GM19240 (cell line): ENCODE data around the gene CLHC1.

ENCODE experiments used
- DNase-seq: peaks from one replicate; pipeline ENCODE4 v3.0.0; 2011; ENCODE audit warnings: low spot score; ENCODE audit not compliant: insufficient read length

Gene CLHC1

GRCh38 chr2:55169915-55170314, 62.2 kb downstream of the CLHC1 start:
- no peak for DNase-seq

DNA sequence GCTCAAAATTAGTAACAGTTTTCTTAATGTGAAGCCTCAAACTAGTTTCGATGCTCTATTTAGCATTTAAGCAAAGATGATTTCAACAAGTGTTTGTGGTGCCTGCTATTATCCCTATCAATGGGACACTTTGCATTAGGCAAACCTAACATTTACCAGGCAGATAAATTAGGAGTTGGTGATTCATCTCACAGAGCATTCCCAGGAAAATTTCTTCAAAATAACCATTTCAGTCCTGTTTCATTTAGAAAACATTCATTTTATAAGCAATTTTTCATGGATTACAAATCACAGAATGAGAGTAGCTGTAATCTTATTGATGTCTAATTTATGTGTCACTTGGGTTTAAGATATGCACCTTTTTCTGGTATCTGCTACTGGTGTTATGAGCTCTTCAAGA, 62.7 kb downstream of the CLHC1 start:
- no peak for DNase-seq

DNA sequence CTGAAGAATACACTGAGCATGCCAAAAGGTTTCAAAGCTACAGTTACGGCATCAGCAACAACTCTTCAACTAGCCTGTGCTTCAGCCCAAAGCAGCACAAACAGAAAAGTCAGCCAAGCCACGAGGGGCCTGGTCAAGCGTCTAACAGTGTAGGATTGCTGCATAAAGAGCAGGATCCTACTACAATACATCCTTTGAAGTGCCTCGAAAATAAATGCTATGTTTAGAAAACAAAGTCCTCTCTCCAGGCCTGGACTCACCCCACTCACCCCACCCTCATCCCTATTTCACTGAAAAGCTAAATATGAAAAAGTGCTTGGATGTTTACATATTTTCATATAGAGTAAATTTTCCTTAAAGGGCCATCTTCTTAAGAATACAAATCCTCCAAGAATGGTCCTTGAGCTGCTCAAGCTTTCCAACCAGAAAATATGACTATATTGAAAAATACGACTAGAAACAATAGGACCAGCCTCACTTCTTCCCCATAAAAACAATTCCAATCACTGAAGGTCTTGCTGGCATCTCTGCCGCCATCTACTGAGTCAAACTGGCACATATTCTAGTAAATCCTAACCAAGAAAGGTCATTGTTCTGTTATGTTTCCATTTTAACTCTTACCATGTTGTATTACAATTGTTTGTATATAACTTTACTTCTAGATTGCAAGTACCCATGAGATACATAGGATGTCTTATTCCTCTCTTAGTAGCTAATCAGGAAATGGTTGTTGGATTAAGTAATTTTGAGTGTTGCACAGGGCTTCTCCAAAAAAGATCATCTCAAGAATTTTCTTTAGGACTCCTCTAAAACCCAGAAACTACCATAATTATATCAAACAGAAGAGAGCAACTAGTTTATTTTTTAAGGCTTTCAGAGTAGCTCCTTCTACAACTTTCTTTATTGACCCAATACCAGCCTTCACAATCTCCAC, 63.6 kb downstream of the CLHC1 start:
- DNase-seq: no peak

DNA sequence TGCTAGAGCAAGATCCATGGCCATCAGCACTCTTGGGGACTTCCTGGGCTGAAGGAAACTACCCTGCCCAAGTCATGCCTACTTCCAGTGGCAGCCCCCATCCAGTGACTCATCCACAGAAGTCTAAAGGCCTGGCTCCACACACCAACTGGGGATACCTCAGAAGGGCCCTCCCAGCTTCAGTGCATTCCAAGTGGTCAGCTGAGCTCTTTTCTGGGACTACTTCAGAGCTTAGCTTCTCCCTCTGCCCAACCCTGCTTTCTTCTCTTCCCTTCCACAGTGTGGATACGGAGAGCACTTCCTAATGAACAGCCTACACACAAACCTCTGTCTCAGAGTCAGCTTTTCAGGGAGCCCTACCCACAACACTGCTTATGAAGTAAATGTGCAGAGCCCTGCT, 66.5 kb downstream of the CLHC1 start:
- no peak for DNase-seq

DNA sequence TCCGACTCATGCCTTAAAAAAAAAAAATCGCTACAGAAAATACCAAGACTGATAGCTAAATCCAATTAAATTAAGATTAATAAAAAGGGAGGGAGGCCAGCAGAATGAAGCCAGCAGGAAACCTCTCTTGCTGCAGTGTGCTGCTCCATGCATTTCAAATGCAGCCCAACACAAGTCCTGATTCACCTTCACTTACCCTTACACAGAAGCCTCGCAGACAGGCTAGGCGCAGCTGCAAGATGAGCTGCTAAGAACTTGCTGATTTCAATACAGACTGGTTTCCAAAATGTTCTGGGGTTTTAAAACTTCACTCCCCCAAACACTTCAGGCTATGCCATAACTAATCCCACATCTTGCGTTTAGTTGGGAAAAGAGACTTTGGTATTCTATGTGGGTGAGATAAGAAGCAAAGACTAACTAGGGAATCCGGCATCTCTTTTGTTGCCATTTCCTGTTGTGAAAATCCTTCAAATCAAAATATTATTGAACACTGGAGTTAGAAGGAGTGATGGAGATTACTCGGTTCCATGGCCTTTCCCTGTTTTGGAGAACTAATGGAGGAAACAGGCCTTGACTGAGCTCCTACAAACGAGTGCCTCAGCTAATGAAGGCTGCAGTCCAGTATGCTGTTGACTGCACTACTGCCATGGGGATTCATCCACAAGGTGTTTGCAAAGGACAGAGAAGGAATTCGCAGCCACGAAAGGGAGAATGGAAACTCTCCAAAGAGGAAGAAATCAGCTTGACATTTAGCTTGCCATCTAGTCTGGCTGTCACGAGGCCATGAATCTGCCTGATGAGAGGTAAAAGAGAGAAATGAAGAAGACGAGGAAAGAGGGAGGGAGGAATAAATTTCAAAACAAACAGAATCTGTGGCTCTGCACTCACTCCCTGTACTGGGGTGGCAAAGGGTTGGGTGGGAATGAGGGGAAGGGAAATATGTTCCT, 67.3 kb downstream of the CLHC1 start:
- no peak for DNase-seq

- no peak for DNase-seq
These were observed 68.1 kb downstream of the CLHC1 start for GRCh38 chr2:55163941-55164390.

DNA sequence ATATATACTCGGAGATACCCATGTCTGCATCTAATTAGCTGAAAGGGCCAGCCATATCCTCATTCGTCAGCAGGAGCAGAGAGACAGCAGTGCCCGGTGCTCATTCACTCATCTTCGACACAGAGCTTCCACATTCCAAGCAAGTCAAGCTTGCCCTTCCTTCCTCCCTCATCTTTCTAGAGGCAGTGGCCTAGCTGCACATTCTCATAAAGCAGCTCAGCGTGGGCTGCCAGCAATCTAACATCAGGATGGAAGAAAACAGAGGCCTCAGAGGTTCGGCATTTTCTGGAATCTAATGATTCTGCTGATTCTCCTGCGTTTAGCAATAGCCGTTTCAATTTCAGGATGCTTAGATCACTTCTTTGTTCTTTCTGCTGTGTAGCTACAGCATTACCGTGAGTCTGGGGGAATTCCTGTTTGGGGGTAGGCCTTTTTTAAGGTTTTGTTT, 68.8 kb downstream of the CLHC1 start:
- DNase-seq: no peak

DNA sequence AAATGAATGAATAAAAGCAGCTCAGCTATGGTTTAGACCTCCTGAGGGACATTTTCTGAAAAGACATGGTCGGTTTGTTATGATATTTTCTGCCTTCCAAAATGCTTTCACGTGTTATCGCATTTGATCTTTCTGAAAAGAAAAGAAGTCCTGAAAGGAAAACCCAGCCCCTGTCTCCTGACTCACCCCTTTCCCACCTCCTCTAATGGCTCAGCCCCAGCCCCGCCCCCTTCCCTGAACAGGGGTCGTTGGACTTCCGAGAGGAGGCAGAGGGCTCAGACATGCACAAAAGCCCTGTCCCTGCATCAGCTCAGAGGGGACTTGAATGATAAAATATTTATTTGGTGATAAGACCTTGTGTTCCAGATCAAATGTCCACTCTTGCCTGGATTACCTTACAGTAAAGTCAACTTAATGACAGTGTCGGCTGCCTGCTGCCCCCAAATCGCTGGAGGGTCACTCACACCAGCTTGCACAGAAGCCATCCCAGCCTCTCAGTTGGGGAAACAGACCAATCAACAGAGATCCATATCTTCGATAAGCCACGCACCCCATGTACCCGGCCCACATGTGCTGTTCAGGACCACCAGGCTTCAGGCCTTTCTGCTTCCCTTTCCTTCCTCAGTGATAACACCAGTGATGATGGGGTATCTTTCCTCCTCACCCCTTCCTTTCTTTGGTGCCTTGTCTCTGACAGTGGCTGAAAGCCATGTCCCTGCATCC, 69.6 kb downstream of the CLHC1 start:
- no peak for DNase-seq

DNA sequence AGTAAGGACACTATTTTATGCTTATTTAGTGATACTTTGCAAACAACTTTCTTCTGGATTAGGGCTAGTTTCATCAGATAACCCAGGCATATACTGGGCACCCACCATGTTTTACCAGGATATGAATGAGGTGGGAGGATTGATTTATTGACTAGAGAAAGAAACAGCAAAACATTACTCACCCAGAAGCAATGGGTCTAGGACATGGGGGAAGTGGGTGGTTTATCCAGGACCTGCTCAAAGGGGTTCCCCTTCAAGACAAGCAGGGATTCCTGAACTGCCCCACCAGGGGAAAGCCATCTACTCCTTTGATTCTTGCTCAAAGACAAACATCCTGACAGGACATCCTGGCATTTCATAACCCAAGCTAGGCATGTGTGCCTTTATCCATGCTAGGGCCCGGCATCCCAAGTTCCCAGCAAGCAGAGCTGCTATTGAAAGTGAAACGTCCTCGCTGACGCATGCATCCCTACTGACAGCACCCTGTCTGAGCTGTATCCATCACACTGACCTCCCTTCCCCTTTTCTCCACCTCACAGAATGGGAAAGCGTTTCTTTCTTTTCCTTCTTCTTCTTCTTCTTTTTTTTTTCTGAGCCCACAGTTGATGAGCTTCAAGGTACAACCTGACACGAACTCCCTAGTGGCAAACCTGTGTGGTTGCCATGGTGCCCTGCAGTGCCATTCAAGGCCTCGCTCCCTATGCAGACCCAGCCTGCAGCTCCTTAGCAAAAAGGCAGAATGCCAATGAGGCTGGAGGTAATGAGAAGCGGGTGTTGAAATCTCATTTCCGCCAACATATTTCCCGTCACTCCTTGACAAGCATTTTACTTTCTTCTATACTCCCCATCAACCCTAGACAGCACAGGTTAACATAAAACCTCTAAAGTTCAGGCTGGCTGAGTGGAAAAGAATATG, 70.5 kb downstream of the CLHC1 start:
- DNase-seq: no peak

DNA sequence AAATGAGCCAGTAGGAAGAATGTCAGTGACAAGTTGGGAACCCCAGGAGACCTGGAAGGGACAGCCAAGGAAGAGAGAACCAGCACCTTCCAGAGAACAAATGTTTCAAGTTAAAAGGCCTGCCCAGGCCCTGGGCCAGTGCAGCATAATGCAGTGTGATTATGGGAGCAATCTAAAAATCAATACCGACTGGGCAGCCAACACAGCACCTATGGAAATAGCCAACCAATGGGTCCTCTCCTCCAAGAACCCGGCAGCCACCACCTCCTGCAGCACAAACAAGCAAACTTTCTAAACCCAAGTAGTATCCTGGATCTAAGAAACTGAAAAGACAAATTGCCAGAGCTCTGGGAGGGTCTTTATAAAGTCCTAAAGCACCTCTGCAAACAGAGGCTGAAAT, 71.7 kb downstream of the CLHC1 start:
- DNase-seq: no peak

- no peak for DNase-seq
These were observed 72.3 kb downstream of the CLHC1 start for GRCh38 chr2:55159752-55160151.

DNA sequence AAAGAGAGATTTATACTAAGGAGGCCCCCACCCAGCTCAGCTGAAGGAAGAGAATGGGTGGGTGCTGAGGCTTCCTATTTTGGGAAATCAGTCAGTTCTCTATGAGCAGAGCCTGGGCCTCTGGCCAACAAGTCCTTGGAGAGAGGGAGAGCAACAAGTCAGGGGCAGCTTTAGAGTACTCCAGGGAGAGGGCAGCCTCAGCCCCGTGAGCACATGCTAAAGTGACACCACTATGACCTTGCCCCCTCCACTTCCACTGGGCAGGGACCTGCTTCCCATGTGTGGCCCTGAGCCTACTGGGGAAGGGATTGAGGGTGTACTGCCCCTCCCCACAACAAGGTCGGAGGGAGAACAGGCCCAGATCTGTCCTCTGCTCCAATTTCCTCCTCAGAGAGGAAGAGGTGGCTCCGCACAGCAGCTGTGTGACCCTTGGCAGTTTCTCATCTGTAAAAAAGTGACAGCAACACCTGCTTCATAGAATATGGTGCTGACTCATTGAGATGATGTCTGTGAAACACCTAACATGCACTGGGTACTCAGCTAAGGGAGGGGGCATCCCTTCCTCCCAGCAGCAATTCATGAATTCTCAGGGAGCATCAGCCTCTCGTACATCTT, 72.9 kb downstream of the CLHC1 start:
- DNase-seq: no peak

DNA sequence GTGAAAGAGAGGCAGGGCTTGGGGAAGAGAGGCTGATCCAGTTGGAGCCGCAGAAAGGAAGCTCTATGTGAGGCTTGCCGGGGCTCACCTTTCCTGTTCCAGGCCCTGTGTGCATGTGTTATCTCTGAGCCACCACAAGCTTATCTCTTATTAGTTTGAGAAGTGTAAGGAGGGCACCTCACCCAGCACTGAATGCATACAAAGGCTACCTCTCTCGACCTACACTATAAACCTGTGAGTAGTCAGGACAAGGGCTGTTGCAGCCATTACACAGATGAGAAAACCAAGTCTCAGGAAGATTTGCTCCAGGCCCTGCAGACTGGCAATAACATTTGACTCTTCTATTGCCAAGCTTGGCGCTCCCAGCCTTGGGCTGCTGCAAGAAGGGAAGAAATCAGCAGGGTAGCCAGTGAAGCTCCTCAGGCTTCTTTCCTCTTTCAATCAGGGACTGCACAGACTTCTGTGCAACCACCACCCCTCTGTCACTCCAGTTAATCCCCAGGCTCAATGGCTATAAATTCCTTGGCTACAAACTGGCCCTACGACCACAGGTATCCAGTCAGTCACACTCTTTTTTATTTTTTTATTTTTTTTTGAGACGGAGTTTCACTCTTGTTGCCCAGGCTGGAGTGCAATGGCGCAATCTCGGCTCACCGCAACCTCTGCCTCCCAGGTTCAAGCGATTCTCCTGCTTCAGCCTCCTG, 73.8 kb downstream of the CLHC1 start:
- no peak for DNase-seq

DNA sequence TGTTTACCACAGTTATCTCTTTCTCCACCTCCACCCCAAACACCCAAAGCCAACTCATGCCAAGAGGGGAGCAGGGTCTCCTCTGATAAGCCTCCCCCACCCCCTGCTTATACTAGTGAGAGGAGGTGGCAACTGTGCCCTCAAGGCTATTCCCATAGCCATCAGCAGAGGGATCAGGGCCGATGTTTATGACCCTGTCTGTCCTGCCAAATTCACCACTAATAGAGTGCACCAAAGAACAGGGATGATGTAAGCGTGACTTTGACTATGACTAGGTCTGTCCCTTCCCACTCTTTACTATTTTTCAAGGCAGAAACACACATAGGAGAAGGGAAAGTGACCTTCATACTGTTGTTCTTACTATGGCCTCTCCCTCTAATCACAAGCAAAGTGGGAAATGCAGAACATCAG, 74.6 kb downstream of the CLHC1 start:
- no peak for DNase-seq

GRCh38 chr2:55156984-55157383, 75.1 kb downstream of the CLHC1 start:
- DNase-seq: no peak

GRCh38 chr2:55156326-55156725, 75.8 kb downstream of the CLHC1 start:
- DNase-seq: no peak

GRCh38 chr2:55155764-55156281, 76.3 kb downstream of the CLHC1 start:
- no peak for DNase-seq

GRCh38 chr2:55155206-55155605, 76.9 kb downstream of the CLHC1 start:
- no peak for DNase-seq

- no peak for DNase-seq
These were observed 77.5 kb downstream of the CLHC1 start for GRCh38 chr2:55154525-55155030.
